Cardiac muscle cell (in vitro differentiated cells and primary cell): Measurements from ENCODE around the gene ADAMTS6. TPM values are rescaled to one million over a fixed set of nuclear protein-coding genes. Genes with fewer than 3 reads are reported as not detected.
A peak's percentile ranks its signal among the peaks of the same experiment; 100 is the strongest.

Experiments used
- DNase-seq, 2 donors: peaks; one replicate each; pipeline versions ENCODE4 v3.0.0 to v3.0.0-alpha.2; 2010 to 2017; ENCODE audit warnings: low read depth in 1 of 2, low spot score in 1 of 2
- H3K27ac ChIP-seq: fragments of 200-600 bp; sonication (generic); 2 replicates; pipeline ENCODE4 v1.5.1; 2016
- H3K27me3 ChIP-seq: fragments of 200-600 bp; sonication (generic); 2 replicates; pipeline ENCODE4 v1.6.0; 2016; ENCODE audit warnings: control low read depth
- H3K36me3 ChIP-seq: fragments of 200-600 bp; sonication (generic); 2 replicates; pipeline ENCODE4 v1.5.1; 2016; ENCODE audit warnings: control low read depth
- H3K4me1 ChIP-seq: fragments of 200-600 bp; sonication (generic); 2 replicates; pipeline ENCODE4 v1.8.1; 2017; ENCODE audit warnings: low read depth, mild to moderate bottlenecking, mixed run types
- H3K4me3 ChIP-seq: fragments of 200-600 bp; sonication (generic); 2 replicates; pipeline ENCODE4 v1.5.1; 2016; ENCODE audit warnings: mild to moderate bottlenecking
- H3K9me3 ChIP-seq: fragments of 200-600 bp; sonication (generic); 2 replicates; pipeline ENCODE4 v1.5.1; 2017; ENCODE audit warnings: low read depth, mild to moderate bottlenecking, control low read depth
- polyA plus RNA-seq: library from polyadenylated mRNA; unstranded; fragments of >200 nt; fragmentation: Nextera tagmentation; extraction: Ambion mirVana; gene quantifications from 2 replicates; pipeline ENCODE4 v1.2.1, GENCODE V29; 2016
- total RNA-seq: library from RNA; depleted of rRNA; stranded (reverse); fragments of >200 nt; gene quantifications from 2 replicates; pipeline ENCODE4 v1.2.3, GENCODE V29; 2016
- TF ChIP-seq, protein P1 (sequence below): IDR thresholded peaks from 2 replicates; pipeline ENCODE4 v1.5.1; 2012; ENCODE audit warnings: low read depth, mild to moderate bottlenecking, low read length

The ADAMTS6 gene
- total and polyA plus RNA-seq, 2 experiments from 2014 or later, result 3.3 to 21.2 TPM

GRCh38 chr5:65355301-65355700, 126.4 kb downstream of the ADAMTS6 start:
- Histone ChIP-seq H3K36me3 (no peaks in the 10 kb centered on the region), H3K27me3 (no peaks in the 10 kb centered on the region), H3K4me1 (no peaks in the 10 kb centered on the region), H3K4me3 (no peak overlapping the region), H3K27ac (no peak overlapping the region), H3K9me3 (no peaks in the 10 kb centered on the region)
- TF ChIP-seq, protein P1, sequence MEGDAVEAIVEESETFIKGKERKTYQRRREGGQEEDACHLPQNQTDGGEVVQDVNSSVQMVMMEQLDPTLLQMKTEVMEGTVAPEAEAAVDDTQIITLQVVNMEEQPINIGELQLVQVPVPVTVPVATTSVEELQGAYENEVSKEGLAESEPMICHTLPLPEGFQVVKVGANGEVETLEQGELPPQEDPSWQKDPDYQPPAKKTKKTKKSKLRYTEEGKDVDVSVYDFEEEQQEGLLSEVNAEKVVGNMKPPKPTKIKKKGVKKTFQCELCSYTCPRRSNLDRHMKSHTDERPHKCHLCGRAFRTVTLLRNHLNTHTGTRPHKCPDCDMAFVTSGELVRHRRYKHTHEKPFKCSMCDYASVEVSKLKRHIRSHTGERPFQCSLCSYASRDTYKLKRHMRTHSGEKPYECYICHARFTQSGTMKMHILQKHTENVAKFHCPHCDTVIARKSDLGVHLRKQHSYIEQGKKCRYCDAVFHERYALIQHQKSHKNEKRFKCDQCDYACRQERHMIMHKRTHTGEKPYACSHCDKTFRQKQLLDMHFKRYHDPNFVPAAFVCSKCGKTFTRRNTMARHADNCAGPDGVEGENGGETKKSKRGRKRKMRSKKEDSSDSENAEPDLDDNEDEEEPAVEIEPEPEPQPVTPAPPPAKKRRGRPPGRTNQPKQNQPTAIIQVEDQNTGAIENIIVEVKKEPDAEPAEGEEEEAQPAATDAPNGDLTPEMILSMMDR, result no peak
- no peak for DNase-seq

GRCh38 chr5:65341835-65342234, 139.9 kb downstream of the ADAMTS6 start:
- TF ChIP-seq, protein P1, result no peak
- DNase-seq, result no peak
- no peak overlapping the region for H3K27ac ChIP-seq
- no peaks in the 10 kb centered on the region for H3K36me3 ChIP-seq
- no peak overlapping the region for H3K4me3 ChIP-seq
- no peaks in the 10 kb centered on the region for H3K27me3 ChIP-seq
- no peaks in the 10 kb centered on the region for H3K4me1 ChIP-seq
- H3K9me3 ChIP-seq, result no peaks in the 10 kb centered on the region

DNA sequence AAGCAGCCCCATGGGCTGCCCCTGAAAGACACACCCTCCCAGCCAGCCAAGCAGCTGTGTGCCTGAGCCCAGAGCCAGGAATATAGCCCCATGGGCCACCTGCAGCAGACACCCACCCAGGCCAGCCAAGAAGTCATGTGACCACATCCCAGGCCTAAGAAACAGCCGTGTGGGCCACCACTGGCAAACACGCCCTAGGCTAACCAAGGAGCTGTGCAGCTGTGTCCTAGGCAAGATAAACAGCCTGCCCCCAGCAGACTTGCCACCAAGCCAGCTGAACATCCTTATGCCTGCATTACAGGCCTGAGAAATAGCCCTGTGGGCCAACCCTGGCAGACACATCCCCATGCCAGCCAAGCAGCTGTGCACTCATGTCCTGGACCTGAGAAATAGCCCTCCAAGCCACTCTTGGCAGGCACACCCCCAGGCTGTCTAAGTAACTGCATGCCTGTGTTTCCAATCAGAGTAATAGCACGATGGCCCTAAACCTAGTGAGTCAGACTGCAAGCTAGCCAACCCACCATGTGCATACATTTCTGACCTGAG, 143.0 kb downstream of the ADAMTS6 start:
- Histone ChIP-seq H3K27ac (no peak overlapping the region), H3K36me3 (no peaks in the 10 kb centered on the region), H3K4me3 (no peak overlapping the region), H3K4me1 (no peaks in the 10 kb centered on the region), H3K9me3 (no peaks in the 10 kb centered on the region), H3K27me3 (no peaks in the 10 kb centered on the region)
- TF ChIP-seq, protein P1, result no peak
- DNase-seq, result no peak

DNA sequence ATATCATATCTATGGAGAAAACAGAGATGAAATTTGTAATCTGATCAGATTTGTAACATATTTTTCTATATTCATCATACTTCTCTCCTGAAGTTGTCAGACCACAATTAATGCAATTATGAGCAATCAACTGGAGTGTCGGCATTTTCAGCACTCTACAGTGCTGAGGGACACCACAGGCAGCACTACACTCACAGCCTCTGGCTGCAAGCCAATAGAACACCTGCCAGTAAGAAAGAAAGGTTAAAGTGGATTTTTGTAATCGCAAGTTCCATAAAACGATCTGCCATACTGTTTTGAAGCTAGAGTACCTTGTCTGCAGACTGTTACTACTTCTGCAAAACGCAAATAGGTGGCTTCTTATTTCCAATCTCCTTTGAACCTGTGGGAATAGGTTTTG, 147.6 kb downstream of the ADAMTS6 start:
- H3K27ac ChIP-seq, result no peak overlapping the region
- no peak overlapping the region for H3K4me3 ChIP-seq
- H3K9me3 ChIP-seq, result no peaks in the 10 kb centered on the region
- H3K27me3 ChIP-seq, result no peaks in the 10 kb centered on the region
- no peaks in the 10 kb centered on the region for H3K36me3 ChIP-seq
- DNase-seq, result peak in 1 of 2 donors; percentile 46
- TF ChIP-seq, protein P1, result no peak
- no peaks in the 10 kb centered on the region for H3K4me1 ChIP-seq

DNA sequence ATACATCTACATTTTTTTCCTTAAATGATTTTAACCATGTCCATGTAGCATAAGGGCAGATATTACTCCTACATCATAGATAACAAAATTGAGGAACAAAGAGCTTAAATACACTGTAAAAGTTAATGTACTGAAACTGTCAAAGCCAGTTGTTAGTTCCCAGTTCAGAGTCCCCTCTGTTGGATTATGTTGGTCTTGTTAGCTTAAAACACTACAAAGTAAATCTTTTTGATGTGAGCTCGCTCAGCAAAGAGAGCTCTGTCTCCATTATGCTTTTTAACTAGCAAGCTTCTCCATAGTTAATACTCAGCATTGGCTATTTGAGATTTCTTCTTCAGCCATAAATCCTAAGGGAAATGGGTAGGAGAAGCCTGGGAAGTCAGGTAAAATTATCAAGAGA, 149.1 kb downstream of the ADAMTS6 start:
- Histone ChIP-seq H3K36me3 (no peaks in the 10 kb centered on the region), H3K27me3 (no peaks in the 10 kb centered on the region), H3K4me1 (no peaks in the 10 kb centered on the region), H3K4me3 (no peak overlapping the region), H3K27ac (no peak overlapping the region), H3K9me3 (no peaks in the 10 kb centered on the region)
- peak in 1 of 2 donors; percentile 0 for DNase-seq
- TF ChIP-seq, protein P1, result no peak

GRCh38 chr5:65329266-65329665, 152.5 kb downstream of the ADAMTS6 start:
- H3K27ac ChIP-seq, result peak overlapping the region; percentile 41
- no peaks in the 10 kb centered on the region for H3K27me3 ChIP-seq
- DNase-seq, result peak in 1 of 2 donors; percentile 36
- H3K9me3 ChIP-seq, result no peaks in the 10 kb centered on the region
- H3K4me3 ChIP-seq, result no peak overlapping the region
- TF ChIP-seq, protein P1, result no peak
- no peaks in the 10 kb centered on the region for H3K4me1 ChIP-seq
- H3K36me3 ChIP-seq, result no peaks in the 10 kb centered on the region
